Measurements from ENCODE around the gene TCHP.
"Not testable (repeated sequence)": the region's sequence is repeated elsewhere in the genome, so short reads cannot be mapped to it uniquely, and the experiment has no call there.

The TCHP gene

GRCh38 chr12:109919456-109919855 is 19.4 kb downstream of the TCHP start:
- TF ChIP-seq TAF1 (IDR thresholded peaks at IDR 0.05; ENCODE audit: borderline replicate concordance, low read depth, low read length) (no peak), POLR2A (IDR thresholded peaks at IDR 0.05; ENCODE audit: low read depth, low read length) (no peak), POLR2AphosphoS5 (IDR thresholded peaks at IDR 0.05; ENCODE audit: low read depth, low read length) (no peak)
- DNase-seq (ENCODE audit: insufficient read length) (no peak), FAIRE-seq (no peak)

DNA sequence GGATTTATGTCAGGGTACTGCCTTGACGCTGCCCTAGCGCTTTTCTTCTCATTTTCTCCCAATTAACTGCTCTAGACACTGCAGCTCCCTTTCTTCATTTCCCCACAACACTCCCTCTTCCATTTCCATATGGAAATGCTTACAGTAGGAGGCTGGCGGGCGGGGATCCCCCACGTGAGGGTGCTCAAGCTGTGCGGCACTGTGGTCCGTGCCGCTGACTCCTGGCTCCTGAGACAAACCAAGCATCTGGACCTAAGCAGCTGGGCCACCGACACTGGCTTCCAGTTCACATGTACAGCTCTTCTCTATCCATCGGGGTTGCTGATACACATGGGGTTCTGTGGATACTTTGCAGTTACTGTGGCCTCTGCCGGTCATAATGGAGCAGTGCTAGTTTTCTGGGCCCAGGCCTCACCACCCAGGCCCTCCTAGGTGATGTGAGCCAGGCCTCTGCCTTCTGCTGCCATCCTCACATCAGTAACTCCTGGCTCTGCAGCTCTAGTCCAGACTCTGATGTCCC is 20.2 kb downstream of the TCHP start:
- FAIRE-seq, result no peak
- DNase-seq (ENCODE audit: insufficient read length), result no peak

GRCh38 chr12:109921982-109922381 is 21.9 kb downstream of the TCHP start:
- FAIRE-seq, result no peak
- DNase-seq (ENCODE audit: insufficient read length), result no peak
- TF ChIP-seq POLR2A (IDR thresholded peaks at IDR 0.05; ENCODE audit: low read depth, low read length) (no peak), TAF1 (IDR thresholded peaks at IDR 0.05; ENCODE audit: borderline replicate concordance, low read depth, low read length) (no peak), POLR2AphosphoS5 (IDR thresholded peaks at IDR 0.05; ENCODE audit: low read depth, low read length) (no peak)

More for the DNA sequence above, 20.2 kb downstream of the TCHP start:
- TF ChIP-seq TAF1 (IDR thresholded peaks at IDR 0.05; ENCODE audit: borderline replicate concordance, low read depth, low read length), result no peak
- no peak for TF ChIP-seq POLR2AphosphoS5 (IDR thresholded peaks at IDR 0.05; ENCODE audit: low read depth, low read length)
- no peak for TF ChIP-seq POLR2A (IDR thresholded peaks at IDR 0.05; ENCODE audit: low read depth, low read length)

DNA sequence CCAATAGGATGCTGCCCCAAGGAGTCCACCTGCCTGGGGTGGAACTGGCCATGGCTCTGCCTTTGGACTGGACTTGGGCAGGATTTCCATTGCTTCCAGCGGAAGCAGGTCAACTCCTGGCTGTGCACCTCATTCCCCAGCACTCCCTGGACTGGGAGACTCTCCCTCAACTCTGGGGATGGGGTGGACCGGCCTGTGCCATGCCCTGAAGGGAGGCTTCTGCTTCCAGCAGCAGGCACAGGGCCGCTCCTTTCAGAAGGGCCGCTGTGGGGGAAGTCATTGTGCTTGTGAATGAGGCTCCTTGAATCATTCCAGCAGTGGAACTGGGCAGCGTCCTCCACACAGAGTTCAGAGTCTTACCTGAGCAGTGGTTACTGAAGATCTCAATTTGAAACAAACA is 23.0 kb downstream of the TCHP start:
- FAIRE-seq (no peak), DNase-seq (ENCODE audit: insufficient read length) (no peak)
- no peak for TF ChIP-seq TAF1 (IDR thresholded peaks at IDR 0.05; ENCODE audit: borderline replicate concordance, low read depth, low read length)
- TF ChIP-seq POLR2AphosphoS5 (IDR thresholded peaks at IDR 0.05; ENCODE audit: low read depth, low read length), result no peak
- TF ChIP-seq POLR2A (IDR thresholded peaks at IDR 0.05; ENCODE audit: low read depth, low read length), result no peak

GRCh38 chr12:109923481-109924245 is 23.6 kb downstream of the TCHP start:
- DNase-seq (ENCODE audit: insufficient read length) (no peak), FAIRE-seq (no peak)
- TF ChIP-seq POLR2A (IDR thresholded peaks at IDR 0.05; ENCODE audit: low read depth, low read length) (no peak), POLR2AphosphoS5 (IDR thresholded peaks at IDR 0.05; ENCODE audit: low read depth, low read length) (no peak), TAF1 (IDR thresholded peaks at IDR 0.05; ENCODE audit: borderline replicate concordance, low read depth, low read length) (no peak)

DNA sequence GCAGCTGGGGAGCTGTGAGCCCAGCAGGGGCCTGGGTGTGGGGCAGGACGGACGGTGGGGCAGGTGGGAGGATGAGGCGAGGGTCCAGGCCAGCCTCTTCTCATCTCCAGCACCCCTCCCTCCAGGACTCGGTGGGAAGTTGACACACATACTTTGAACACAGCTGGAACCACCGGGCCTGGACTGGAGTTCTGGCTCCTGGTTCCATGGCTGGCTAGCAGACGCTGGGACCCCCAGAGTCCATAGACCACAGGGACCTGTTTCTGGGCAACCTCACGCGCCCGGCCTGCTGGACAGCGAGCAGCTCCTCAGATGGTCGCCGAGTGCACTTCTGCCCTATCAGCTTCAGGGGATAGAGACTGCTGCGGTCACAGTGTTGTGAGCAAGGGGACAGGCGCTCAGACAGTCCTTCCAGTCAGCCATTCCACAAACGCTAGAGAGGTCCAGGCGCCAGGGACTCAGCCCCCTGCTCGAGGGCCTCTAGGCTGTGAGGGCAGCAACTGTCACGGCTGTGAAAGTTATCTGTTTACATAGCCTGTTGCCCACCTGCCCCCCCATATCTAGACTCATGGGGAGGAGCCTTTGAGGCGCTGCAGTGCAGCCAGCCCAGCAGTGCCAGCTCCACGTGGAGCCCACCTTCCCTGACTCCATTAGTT is 25.2 kb downstream of the TCHP start:
- DNase-seq (ENCODE audit: insufficient read length) (no peak), FAIRE-seq (no peak)
- no peak for TF ChIP-seq TAF1 (IDR thresholded peaks at IDR 0.05; ENCODE audit: borderline replicate concordance, low read depth, low read length)
- TF ChIP-seq POLR2AphosphoS5 (IDR thresholded peaks at IDR 0.05; ENCODE audit: low read depth, low read length), result no peak
- no peak for TF ChIP-seq POLR2A (IDR thresholded peaks at IDR 0.05; ENCODE audit: low read depth, low read length)

GRCh38 chr12:109926016-109926415 is 25.9 kb downstream of the TCHP start:
- no peak for DNase-seq (ENCODE audit: insufficient read length)
- TF ChIP-seq POLR2A (IDR thresholded peaks at IDR 0.05; ENCODE audit: low read depth, low read length) (no peak), TAF1 (IDR thresholded peaks at IDR 0.05; ENCODE audit: borderline replicate concordance, low read depth, low read length) (no peak), POLR2AphosphoS5 (IDR thresholded peaks at IDR 0.05; ENCODE audit: low read depth, low read length) (no peak)
- no peak for FAIRE-seq

GRCh38 chr12:109926488-109927210 is 26.6 kb downstream of the TCHP start:
- TF ChIP-seq POLR2A (IDR thresholded peaks at IDR 0.05; ENCODE audit: low read depth, low read length) (no peak), POLR2AphosphoS5 (IDR thresholded peaks at IDR 0.05; ENCODE audit: low read depth, low read length) (no peak), TAF1 (IDR thresholded peaks at IDR 0.05; ENCODE audit: borderline replicate concordance, low read depth, low read length) (no peak)
- DNase-seq (ENCODE audit: insufficient read length) (no peak), FAIRE-seq (no peak)

DNA sequence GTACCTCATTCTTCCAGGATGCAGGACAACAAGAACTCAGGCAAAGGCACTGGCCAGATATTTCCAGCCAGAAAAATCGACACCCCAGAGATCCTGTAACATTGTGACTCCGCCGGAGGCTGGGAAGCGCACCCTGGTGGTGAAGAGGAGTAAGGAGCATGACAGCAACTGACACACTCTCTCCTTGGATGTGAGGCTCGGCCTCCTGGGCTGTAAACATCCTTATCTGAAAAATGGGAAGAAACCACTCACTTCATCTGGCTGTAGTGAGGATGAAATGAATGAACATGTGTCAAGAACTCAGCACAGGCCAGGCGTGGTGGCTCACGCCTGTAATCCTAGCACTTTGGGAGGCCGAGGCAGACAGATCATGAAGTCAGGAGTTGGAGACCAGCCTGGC is 27.5 kb downstream of the TCHP start:
- DNase-seq (ENCODE audit: insufficient read length) (no peak), FAIRE-seq (no peak)
- TF ChIP-seq POLR2A (IDR thresholded peaks at IDR 0.05; ENCODE audit: low read depth, low read length) (no peak), POLR2AphosphoS5 (IDR thresholded peaks at IDR 0.05; ENCODE audit: low read depth, low read length) (no peak), TAF1 (IDR thresholded peaks at IDR 0.05; ENCODE audit: borderline replicate concordance, low read depth, low read length) (no peak)

DNA sequence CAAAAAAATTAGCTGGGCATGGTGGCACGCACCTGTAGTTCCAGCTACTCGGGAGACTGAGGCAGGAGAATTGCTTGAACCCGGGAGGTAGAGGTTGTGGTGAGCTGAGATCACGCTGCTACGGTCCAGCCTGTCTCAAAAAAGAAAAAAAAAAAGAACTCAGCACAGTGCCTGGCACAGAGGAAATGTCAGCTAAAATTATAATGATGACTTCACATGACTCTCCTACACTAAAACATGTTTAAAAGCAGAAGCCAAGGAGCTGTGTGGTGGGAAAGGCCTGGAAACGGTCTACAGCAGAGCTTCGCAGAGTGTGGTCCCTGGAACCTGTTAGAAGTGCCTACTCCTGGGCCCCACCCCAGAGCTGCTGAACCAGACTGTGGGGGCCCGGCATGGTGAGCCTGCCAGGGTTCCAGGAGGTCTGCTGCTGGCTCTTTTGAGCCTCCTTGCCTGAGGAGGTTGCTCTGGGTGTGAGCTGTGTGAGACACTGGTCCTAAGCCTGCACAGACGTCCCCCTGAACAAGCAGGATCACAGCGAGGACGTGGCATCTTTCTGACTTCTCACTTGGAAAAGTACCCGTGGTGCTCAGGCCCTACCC is 28.1 kb downstream of the TCHP start:
- FAIRE-seq, result no peak
- TF ChIP-seq POLR2AphosphoS5 (IDR thresholded peaks at IDR 0.05; ENCODE audit: low read depth, low read length) (no peak), POLR2A (IDR thresholded peaks at IDR 0.05; ENCODE audit: low read depth, low read length) (no peak)
- no peak for DNase-seq (ENCODE audit: insufficient read length)

DNA sequence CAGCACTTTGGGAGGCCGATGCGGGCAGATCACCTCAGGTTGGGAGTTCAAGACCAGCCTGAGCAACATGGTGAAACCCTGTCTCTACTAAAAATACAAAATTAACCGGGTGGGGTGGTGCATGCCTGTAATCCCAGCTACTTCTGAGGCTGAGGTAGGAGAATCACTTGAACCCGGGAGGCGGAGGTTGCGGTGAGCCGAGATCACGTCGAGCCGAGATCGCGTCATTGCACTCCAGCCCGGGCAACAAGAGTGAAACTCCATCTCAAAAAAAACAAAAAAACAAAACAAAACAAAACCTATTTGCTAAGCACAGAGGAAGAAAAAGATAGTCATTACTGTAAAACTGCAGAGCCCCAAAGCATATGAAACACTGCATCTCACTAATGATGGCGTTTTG is 29.3 kb downstream of the TCHP start:
- not testable (repeated sequence) for FAIRE-seq; DNase-seq (ENCODE audit: insufficient read length)

All from GM12892 (cell line).